Prostate gland (tissue), 2 donors: Measurements from ENCODE around the gene ZBTB11. TPM values are rescaled to one million over a fixed set of nuclear protein-coding genes. Genes with fewer than 3 reads are reported as not detected.
"Not testable (repeated sequence)": the region's sequence is repeated elsewhere in the genome, so short reads cannot be mapped to it uniquely, and the experiment has no call there.

Source experiments
- DNase-seq: peaks from one replicate; pipeline ENCODE4 v3.0.0-alpha.2; 2019; ENCODE audit warnings: low spot score
- H3K27ac ChIP-seq, 2 donors: fragments of 200-600 bp; sonication (generic); 2 replicates each; pipeline ENCODE4 v1.5.1; 2017 to 2019
- H3K27me3 ChIP-seq: fragments of 200-600 bp; sonication (generic); replicated peaks from 2 replicates; pipeline ENCODE4 v1.5.1; 2019; ENCODE audit not compliant: insufficient read depth
- H3K36me3 ChIP-seq, 2 donors: fragments of 200-600 bp; sonication (generic); 1 replicate in 1 of 2; 2 replicates in 1 of 2; pipeline versions ENCODE4 v1.5.1 to v1.8.1; 2017 to 2019
- H3K4me1 ChIP-seq: fragments of 200-600 bp; sonication (generic); replicated peaks from 2 replicates; pipeline ENCODE4 v1.5.1; 2019
- H3K4me3 ChIP-seq, 2 donors: fragments of 200-600 bp; sonication (generic); 2 replicates each; pipeline ENCODE4 v1.5.1; 2017 to 2019
- H3K9me3 ChIP-seq: fragments of 200-600 bp; sonication (generic); 2 replicates; pipeline ENCODE4 v1.5.1; 2017
- POLR2A ChIP-seq: fragments of 450-650 bp; IDR thresholded peaks from one replicate; pipeline ENCODE4 v1.6.1; 2016; ENCODE audit warnings: antibody characterized with exemption, mild to moderate bottlenecking
- POLR2AphosphoS5 ChIP-seq: sonication (generic); formaldehyde crosslinking; IDR thresholded peaks from one replicate; pipeline ENCODE4 v1.6.1; 2017; ENCODE audit warnings: antibody characterized with exemption
- WGBS: methylation state at CpG from one replicate; pipeline ENCODE4 v1.1.5; 2018; 5-methylcytosine and 5-hydroxymethylcytosine counted together
- intact Hi-C: fragments of 100-400 bp; cut with DNase I; formaldehyde crosslinking; loops from one replicate; pipeline ENCODE4 v1.14.2; 2022
- total RNA-seq, 2 donors: library from RNA; depleted of rRNA; stranded (reverse); fragments of >200 nt; gene quantifications; one replicate each; pipeline ENCODE4 v1.1.0, GENCODE V29; 2016
- TF ChIP-seq, protein P1 (sequence below), 4 experiments: fragments of 200-600 bp in 2 of 4; fragments of 450-650 bp in 2 of 4; sonication (generic) in 2 of 4; IDR thresholded peaks; 1 replicate in 3 of 4; 2 replicates in 1 of 4; pipeline ENCODE4 v1.5.1; 2016 to 2019; ENCODE audit warnings: antibody characterized with exemption in 4 of 4, mild to moderate bottlenecking in 2 of 4, moderate library complexity in 2 of 4

Gene ZBTB11
- total RNA-seq, 2 donors from 2014 or later: 20.5 to 21.2 TPM

DNA sequence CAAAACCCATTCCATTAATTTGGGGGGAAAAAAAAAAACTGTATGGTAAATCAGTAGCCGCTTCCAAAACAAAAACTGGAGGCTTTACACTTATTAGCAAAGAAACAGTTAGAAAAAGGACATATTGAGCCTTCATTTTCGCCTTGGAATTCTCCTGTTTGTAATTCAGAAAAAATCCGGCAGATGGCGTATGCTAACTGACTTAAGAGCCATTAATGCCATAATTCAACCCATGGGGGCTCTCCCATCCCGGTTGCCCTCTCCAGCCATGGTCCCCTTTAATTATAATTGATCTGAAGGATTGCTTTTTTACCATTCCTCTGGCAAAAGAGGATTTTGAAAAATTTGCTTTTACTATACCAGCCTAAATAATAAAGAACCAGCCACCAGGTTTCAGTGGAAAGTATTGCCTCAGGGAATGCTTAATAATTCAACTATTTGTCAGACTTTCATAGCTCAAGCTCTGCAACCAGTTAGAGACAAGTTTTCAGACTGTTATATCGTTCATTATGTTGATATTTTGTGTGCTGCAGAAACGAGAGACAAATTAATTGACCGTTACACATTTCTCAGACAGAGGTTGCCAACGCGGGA is 18.9 kb upstream of the ZBTB11 start:
- WGBS: 35% methylated on average over 10 of the region's 10 CpGs
- H3K27me3 ChIP-seq: no peaks in the 10 kb centered on the region
- no peaks in the 10 kb centered on the region for H3K9me3 ChIP-seq
- H3K36me3 ChIP-seq: no peaks in the 10 kb centered on the region
- H3K4me3 ChIP-seq: no peak overlapping the region
- DNase-seq: peak; percentile 27
- no peaks in the 10 kb centered on the region for H3K4me1 ChIP-seq
- TF ChIP-seq POLR2A: no peak
- TF ChIP-seq, protein P1, sequence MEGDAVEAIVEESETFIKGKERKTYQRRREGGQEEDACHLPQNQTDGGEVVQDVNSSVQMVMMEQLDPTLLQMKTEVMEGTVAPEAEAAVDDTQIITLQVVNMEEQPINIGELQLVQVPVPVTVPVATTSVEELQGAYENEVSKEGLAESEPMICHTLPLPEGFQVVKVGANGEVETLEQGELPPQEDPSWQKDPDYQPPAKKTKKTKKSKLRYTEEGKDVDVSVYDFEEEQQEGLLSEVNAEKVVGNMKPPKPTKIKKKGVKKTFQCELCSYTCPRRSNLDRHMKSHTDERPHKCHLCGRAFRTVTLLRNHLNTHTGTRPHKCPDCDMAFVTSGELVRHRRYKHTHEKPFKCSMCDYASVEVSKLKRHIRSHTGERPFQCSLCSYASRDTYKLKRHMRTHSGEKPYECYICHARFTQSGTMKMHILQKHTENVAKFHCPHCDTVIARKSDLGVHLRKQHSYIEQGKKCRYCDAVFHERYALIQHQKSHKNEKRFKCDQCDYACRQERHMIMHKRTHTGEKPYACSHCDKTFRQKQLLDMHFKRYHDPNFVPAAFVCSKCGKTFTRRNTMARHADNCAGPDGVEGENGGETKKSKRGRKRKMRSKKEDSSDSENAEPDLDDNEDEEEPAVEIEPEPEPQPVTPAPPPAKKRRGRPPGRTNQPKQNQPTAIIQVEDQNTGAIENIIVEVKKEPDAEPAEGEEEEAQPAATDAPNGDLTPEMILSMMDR (IDR thresholded peaks at IDR 0.05): peak; percentile 54 to 62 (median 59)
- H3K27ac ChIP-seq: no peak overlapping the region
- intact Hi-C loops: no loop called here

DNA sequence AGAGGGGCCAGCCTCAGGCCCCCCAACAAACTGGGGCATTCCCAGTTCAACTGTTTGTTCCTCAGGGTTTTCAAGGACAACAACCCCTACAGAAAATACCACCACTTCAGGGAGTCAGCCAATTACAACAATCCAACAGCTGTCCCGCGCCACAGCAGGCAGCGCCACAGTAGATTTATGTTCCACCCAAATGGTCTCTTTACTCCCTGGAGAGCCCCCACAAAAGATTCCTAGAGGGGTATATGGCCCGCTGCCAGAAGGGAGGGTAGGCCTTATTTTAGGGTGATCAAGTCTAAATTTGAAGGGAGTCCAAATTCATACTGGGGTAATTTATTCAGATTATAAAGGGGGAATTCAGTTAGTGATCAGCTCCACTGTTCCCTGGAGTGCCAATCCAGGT is 17.9 kb upstream of the ZBTB11 start:
- intact Hi-C loops, H3K27ac ChIP-seq, H3K4me1 ChIP-seq, DNase-seq, H3K36me3 ChIP-seq, H3K27me3 ChIP-seq, H3K9me3 ChIP-seq, H3K4me3 ChIP-seq: not testable (repeated sequence)
- 80% methylated on average over 4 of the region's 4 CpGs for WGBS

DNA sequence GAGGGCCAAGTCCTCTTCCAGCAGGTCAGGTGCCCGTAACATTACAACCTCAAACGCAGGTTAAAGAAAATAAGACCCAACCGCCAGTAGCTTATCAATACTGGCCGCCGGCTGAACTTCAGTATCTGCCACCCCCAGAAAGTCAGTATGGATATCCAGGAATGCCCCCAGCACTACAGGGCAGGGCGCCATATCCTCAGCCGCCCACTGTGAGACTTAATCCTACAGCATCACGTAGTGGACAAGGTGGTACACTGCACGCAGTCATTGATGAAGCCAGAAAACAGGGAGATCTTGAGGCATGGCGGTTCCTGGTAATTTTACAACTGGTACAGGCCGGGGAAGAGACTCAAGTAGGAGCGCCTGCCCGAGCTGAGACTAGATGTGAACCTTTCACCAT is 16.6 kb upstream of the ZBTB11 start:
- TF ChIP-seq, protein P1 (IDR thresholded peaks at IDR 0.05): peak in 2 of 4 experiments; percentile 32 to 37
- intact Hi-C loops, H3K27ac ChIP-seq, H3K36me3 ChIP-seq, DNase-seq, H3K9me3 ChIP-seq, H3K27me3 ChIP-seq, H3K4me3 ChIP-seq, H3K4me1 ChIP-seq: not testable (repeated sequence)
- WGBS: 77% methylated on average over 13 of the region's 13 CpGs

DNA sequence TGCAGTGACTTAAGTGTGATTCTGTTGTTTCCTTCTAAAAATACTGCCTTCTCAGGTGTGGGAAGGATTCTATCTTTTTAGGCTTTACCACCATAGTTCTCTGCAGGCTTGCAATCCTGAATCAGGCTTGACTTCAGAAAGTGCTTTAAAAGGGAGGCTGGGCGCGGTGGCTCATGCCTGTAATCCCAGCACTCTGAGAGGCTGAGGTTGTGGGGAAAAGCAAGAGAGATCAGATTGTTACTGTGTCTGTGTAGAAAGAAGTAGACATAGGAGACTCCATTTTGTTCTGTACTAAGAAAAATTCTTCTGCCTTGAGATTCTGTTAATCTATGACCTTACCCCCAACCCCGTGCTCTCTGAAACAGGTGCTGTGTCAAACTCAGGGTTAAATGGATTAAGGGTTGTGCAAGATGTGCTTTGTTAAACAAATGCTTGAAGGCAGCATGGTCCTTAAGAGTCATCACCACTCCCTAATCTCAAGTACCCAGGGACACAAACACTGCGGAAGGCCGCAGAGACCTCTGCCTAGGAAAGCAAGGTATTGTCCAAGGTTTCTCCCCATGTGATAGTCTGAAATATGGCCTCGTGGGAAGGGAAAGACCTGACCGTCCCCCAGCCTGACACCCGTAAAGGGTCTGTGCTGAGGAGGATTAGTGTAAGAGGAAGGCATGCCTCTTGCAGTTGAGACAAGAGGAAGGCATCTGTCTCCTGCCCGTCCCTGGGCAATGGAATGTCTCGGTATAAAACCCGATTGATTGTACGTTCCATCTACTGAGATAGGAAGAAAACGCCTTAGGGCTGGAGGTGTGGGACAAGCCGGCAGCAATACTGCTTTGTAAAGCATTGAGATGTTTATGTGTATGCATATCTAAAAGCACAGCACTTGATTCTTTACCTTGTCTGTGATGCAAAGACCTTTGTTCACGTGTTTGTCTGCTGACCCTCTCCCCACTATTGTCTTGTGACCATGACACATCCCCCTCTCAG is 15.0 kb upstream of the ZBTB11 start:
- not testable (repeated sequence) for H3K36me3 ChIP-seq, H3K27ac ChIP-seq

DNA sequence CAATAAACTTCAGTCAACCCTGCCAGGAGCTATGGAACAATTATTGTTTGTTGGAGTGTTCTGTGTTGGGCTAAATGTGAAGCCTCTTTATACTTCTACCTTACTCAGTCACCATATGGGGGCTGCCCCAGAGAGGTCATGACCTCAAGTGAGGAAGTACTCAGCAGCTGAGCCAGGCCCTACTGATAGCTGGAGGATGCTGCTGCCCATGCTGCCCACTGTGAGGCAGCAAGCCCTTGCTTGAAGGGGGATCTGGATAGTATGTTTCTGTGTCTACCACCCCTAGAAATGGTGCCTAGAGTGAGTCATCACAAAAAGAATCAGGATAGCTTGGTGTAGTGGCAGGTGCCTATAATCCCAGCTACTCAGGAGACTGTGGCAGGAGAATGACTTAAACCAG is 14.0 kb upstream of the ZBTB11 start:
- Histone ChIP-seq H3K4me3 (no peak overlapping the region), H3K27ac (no peak overlapping the region)
- intact Hi-C loops: no loop called here

More for the DNA sequence above, 15.0 kb upstream of the ZBTB11 start:
- intact Hi-C loops, H3K9me3 ChIP-seq, H3K27me3 ChIP-seq, H3K4me1 ChIP-seq, H3K4me3 ChIP-seq, DNase-seq: not testable (repeated sequence)
- 63% methylated on average over 14 of the region's 15 CpGs for WGBS

DNA sequence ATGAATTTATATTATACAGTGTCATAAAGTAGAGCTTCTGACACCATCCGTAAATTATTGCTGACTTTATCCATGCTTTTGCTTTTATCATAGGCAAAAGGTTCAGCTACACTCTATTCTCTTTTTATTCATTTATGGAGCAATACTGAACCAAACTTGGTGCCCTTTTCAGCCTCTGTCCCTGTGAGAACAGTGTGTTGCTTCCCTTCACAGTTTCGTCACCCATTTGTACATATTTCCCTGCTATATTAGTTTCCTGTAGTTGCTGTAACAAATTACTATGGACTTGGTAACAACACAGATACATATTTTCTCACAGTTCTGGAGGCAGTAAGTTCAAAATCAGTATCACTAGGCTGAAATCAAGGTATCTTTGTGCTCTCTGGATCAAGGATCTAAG is 12.4 kb upstream of the ZBTB11 start:
- DNase-seq: no peak
- H3K27ac ChIP-seq: no peak overlapping the region
- H3K4me3 ChIP-seq: no peak overlapping the region
- H3K9me3 ChIP-seq: no peaks in the 10 kb centered on the region
- no peaks in the 10 kb centered on the region for H3K36me3 ChIP-seq
- WGBS: 85% methylated on average over 2 of the region's 2 CpGs
- peaks cover 1% of the 10 kb centered on the region for H3K4me1 ChIP-seq
- intact Hi-C loops: loop anchor here (10.0 kb wide), 1 partner anchor 174 kb away; the partner anchor contains the start of gene SENP7
- H3K27me3 ChIP-seq: no peaks in the 10 kb centered on the region
- TF ChIP-seq POLR2AphosphoS5: no peak
- TF ChIP-seq, protein P1 (IDR thresholded peaks at IDR 0.05): no peak

More for the DNA sequence above, 14.0 kb upstream of the ZBTB11 start:
- no peak for TF ChIP-seq POLR2A
- H3K9me3 ChIP-seq: no peaks in the 10 kb centered on the region
- no peaks in the 10 kb centered on the region for H3K36me3 ChIP-seq
- DNase-seq: no peak
- no peaks in the 10 kb centered on the region for H3K4me1 ChIP-seq
- no peaks in the 10 kb centered on the region for H3K27me3 ChIP-seq
